Measurements from ENCODE around the gene ARHGEF1. TPM values are rescaled to one million over a fixed set of nuclear protein-coding genes. Genes with fewer than 3 reads are reported as not detected.

ARHGEF1 gene
- total RNA-seq, 1 donor from 2014 or later = 78.8 TPM

DNA sequence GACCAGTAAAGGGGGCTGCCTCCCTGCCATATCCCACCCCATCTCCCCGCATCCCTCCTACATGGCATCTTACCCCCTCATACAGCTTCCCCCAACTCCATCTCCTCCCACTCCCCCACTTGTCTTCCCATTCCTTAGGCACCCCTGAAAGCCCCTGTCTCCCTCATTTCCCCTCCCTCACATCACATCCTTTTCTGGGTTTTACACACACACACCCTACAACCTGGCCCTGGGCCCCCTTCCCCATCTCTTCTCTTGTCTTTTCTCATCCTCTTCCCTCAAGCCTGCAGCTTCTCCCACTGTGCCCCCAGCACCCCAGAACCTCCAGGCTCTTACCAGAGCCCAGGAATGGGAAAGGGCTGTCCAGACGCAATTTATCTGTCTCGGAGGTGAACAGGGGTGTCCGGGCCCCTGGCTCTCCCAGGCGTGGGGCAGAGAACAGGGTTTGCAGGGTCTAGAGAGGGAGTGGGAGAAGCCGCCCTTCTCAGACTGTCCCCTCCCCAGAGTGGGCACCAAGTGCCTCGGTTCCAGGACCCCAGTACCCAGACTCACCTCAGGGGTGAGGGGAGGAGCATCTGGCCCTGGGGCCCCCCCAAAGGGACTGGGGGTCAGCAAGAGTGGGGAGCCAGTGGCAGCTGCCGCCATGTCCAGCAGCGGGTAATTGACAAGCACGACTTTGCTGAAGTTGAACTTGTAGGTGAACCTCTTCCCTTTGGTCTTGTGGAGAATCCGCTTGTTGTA, 25.9 kb downstream of the ARHGEF1 start:
- Mint-ChIP-seq H3K27ac (no peak overlapping the region), H3K27me3 (ENCODE audit: low read depth) (peaks cover 49% of the 10 kb centered on the region), H3K4me1 (no peaks in the 10 kb centered on the region), H3K4me3 (no peak overlapping the region), H3K36me3 (peaks cover 16% of the 10 kb centered on the region), H3K9me3 (no peaks in the 10 kb centered on the region)
- TF ChIP-seq, protein P1, sequence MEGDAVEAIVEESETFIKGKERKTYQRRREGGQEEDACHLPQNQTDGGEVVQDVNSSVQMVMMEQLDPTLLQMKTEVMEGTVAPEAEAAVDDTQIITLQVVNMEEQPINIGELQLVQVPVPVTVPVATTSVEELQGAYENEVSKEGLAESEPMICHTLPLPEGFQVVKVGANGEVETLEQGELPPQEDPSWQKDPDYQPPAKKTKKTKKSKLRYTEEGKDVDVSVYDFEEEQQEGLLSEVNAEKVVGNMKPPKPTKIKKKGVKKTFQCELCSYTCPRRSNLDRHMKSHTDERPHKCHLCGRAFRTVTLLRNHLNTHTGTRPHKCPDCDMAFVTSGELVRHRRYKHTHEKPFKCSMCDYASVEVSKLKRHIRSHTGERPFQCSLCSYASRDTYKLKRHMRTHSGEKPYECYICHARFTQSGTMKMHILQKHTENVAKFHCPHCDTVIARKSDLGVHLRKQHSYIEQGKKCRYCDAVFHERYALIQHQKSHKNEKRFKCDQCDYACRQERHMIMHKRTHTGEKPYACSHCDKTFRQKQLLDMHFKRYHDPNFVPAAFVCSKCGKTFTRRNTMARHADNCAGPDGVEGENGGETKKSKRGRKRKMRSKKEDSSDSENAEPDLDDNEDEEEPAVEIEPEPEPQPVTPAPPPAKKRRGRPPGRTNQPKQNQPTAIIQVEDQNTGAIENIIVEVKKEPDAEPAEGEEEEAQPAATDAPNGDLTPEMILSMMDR (IDR thresholded peaks at IDR 0.05; ENCODE audit: unreplicated experiment) = no peak
- DNase-seq (ENCODE audit: low spot score in 2 of 2, unreplicated experiment in 2 of 2) = no peak

DNA sequence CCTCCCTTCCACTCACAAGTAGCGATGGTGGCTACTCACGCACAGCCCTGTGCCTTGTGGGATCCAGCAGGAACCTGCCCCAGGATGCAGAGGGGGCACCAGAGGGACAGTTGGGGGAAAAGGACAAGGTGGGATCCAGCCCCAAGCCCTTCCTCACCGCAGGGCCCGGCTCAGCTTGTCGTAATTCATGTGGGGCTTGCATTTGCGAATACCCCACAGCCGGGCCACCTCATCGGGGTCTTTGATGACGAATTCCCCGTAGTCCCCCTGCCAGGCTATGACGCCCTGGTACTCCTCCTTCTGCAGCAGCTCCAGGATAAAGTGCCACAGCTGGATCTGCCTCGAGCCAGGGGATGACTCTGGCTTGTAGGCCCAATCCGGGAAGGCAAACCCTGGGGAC, 26.7 kb downstream of the ARHGEF1 start:
- Mint-ChIP-seq H3K4me3 (no peak overlapping the region), H3K9me3 (no peaks in the 10 kb centered on the region), H3K36me3 (peaks cover 10% of the 10 kb centered on the region), H3K27me3 (ENCODE audit: low read depth) (peaks cover 56% of the 10 kb centered on the region), H3K27ac (no peak overlapping the region), H3K4me1 (no peaks in the 10 kb centered on the region)
- TF ChIP-seq, protein P1 (IDR thresholded peaks at IDR 0.05; ENCODE audit: unreplicated experiment) = no peak
- no peak for DNase-seq (ENCODE audit: low spot score in 2 of 2, unreplicated experiment in 2 of 2)

DNA sequence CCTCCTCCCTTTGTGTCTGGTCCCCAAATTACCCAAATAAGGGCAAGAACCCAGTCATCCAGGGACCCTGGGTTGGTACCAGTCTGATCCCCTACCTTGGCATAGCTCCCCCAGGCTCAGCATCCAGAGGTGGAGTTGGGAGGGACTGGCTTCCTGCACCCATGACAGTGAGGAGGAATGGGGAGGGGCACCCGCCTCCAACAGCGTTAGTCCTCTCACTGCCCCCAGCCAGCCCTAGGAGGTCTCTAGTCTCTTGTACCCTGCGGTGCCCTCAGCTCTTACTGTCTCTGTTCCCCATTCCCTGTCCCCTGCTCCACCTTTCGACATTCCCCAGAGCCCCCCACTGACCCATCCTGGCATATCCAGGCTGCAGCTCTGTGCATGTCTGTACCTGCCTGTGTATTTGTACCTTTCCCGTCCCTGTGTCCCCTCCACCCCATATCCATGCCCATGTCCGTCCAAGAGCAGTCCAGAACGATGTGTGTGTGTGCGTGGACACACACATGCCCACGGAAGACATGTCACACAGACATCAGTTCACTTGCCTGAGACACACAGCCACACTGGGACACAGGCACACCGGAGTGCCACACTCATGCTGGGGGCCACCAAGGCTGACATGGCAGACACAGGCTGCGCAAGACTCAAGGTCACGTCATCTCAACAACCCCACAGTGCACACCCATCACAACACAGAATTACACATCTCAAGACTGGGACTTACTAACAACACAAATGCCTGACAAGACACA, 27.4 kb downstream of the ARHGEF1 start:
- H3K27me3 Mint-ChIP-seq (ENCODE audit: low read depth) = peaks cover 57% of the 10 kb centered on the region
- DNase-seq (ENCODE audit: low spot score in 2 of 2, unreplicated experiment in 2 of 2) = no peak
- no peaks in the 10 kb centered on the region for H3K9me3 Mint-ChIP-seq
- TF ChIP-seq, protein P1 (IDR thresholded peaks at IDR 0.05; ENCODE audit: unreplicated experiment) = no peak
- no peaks in the 10 kb centered on the region for H3K4me1 Mint-ChIP-seq
- no peak overlapping the region for H3K27ac Mint-ChIP-seq
- peaks cover 9% of the 10 kb centered on the region for H3K36me3 Mint-ChIP-seq
- no peak overlapping the region for H3K4me3 Mint-ChIP-seq

DNA sequence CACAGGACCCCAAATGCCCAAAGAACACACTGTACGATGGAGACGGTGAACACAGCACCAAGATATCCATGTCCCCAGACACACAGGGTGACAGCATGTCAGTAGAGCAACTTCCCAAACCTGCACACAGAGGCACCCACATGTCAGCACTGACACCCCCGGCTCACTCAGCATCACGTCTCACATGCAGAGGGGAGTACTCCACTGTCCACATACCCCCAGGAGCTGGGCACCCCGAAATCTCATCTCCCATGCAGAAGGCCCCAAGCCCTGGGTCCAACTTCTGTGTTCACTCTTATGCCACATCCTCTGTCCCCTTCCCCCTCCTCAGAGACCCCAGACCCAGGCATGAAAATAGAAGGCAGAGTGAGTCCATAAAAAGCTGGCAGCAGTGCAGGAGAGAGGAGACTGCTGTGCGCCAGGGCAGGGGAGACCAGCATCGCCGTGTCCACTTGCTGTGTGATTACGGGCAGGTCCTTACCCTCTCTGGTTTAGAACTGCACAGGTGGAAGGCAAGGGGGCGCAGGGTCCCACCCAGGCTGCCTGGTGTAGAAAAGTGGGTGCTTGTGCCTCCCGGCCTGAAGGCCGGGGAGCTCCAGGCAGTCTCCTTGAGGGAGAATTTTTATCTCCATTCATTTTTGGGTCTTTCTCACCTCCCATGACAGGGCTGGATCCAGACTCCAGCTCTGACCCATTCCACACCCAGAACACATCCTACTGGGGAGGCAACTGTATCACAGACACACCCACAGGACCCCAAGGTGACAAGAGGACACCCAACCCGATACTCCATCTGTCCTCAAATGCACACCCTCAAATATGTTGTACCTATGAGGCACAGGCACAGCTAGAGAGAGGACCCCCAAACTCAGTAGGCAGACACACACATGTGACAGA, 28.3 kb downstream of the ARHGEF1 start:
- Mint-ChIP-seq H3K4me1 (no peaks in the 10 kb centered on the region), H3K36me3 (peaks cover 4% of the 10 kb centered on the region), H3K27me3 (ENCODE audit: low read depth) (peaks cover 57% of the 10 kb centered on the region), H3K4me3 (no peak overlapping the region), H3K27ac (no peak overlapping the region), H3K9me3 (no peaks in the 10 kb centered on the region)
- no peak for DNase-seq (ENCODE audit: low spot score in 2 of 2, unreplicated experiment in 2 of 2)
- TF ChIP-seq, protein P1 (IDR thresholded peaks at IDR 0.05; ENCODE audit: unreplicated experiment) = no peak

DNA sequence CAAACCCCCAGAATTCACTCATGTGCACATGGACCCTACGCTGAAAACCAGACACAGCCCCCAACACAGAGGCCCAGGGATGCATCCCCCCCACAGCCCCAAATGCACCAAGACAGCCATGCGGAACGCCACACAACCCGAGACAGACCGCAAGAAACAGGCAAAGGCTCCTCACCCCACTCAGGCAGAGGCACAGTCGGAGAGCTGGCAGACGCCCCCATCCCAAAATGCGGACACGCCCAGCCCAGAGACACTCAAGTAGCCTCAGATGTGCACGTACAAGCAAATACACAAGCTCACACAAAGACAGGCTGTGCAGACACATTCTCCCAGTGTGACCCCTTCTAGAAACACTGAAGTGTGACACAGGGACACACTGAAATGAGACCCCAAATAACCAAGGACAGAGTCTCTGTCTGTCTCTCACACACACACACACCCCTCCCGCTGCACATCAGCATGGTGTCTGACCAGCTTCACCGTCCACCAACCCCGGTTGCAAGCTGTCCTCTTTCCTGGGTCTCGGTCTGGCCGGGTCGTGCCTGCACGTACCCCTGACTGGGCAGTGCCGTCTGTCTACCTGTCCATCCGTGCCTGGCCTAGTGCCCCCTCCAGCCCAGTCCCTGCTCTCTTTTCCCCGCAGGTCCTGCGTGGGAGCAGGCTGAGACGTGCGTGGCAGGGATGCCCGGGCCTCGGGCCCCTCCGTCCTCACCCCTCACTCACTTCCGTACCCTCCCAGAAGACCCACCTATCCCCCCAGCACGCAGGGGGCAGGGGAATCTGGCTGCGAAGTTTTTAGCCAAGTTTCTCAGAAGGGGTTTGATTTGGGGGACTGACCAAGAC, 29.1 kb downstream of the ARHGEF1 start:
- Mint-ChIP-seq H3K4me3 (no peak overlapping the region), H3K36me3 (peaks cover 2% of the 10 kb centered on the region), H3K9me3 (no peaks in the 10 kb centered on the region), H3K27me3 (ENCODE audit: low read depth) (peaks cover 57% of the 10 kb centered on the region), H3K4me1 (no peaks in the 10 kb centered on the region), H3K27ac (no peak overlapping the region)
- no peak for DNase-seq (ENCODE audit: low spot score in 2 of 2, unreplicated experiment in 2 of 2)
- TF ChIP-seq, protein P1 (IDR thresholded peaks at IDR 0.05; ENCODE audit: unreplicated experiment) = no peak

Data from mesothelial cell of epicardium (in vitro differentiated cells).